Tracheal epithelial cell (primary cell): ENCODE data around the gene MFAP2. TPM values are rescaled to one million over a fixed set of nuclear protein-coding genes. Genes with fewer than 3 reads are reported as not detected.

Experiments
- total RNA-seq: library from RNA; depleted of rRNA; stranded (reverse); fragments of >200 nt; gene quantifications from 2 replicates; pipeline ENCODE4 v1.2.1, GENCODE V29; 2014

MFAP2 gene, protein sequence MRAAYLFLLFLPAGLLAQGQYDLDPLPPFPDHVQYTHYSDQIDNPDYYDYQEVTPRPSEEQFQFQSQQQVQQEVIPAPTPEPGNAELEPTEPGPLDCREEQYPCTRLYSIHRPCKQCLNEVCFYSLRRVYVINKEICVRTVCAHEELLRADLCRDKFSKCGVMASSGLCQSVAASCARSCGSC
- 6.4 and 22.4 TPM in 2 replicates for total RNA-seq

DNA sequence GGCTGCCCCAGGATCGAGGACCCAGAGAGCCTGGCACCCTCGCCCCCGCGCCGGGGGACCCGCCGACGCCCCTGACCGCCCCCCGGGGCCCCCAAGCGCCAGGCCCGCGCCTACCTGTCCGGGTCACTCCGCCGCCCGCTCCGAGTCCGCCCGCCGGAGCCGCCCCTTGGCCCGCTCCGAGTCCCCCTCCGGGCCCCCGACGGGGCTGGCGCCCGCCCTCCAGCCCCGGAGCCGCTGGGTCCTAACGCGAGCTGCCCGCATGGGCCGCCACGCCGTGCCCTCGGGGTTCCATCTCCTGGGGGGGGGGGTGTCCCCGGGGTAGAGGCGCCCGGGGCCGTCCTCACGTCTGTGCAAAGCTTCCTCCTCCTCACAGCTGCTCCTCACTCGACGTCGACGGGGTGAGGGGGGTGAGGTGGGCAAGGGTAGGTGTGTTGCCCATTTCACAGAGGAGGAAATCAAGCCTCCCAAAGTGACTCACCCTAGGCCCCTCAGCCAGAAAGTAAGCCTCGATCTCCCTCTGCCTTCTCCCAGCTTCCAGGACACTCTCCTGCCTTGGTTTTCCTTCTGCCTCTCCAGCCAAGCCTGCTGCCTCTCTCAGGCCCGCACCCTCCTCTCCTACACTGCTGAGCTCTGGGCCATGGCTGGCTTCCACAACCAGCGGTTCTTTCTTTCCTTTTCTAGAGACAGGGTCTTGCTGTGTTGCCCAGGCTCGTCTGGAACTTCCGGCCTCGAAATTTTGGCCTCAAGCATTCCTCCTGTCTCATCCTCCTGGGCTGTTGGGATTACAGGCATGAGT is at the start of gene MFAP2:
TSS of gene MFAP2 (minus strand) at position 148 of the 796 bp plus-strand sequence. CDS start 2,347 bp downstream, outside the sequence.

DNA sequence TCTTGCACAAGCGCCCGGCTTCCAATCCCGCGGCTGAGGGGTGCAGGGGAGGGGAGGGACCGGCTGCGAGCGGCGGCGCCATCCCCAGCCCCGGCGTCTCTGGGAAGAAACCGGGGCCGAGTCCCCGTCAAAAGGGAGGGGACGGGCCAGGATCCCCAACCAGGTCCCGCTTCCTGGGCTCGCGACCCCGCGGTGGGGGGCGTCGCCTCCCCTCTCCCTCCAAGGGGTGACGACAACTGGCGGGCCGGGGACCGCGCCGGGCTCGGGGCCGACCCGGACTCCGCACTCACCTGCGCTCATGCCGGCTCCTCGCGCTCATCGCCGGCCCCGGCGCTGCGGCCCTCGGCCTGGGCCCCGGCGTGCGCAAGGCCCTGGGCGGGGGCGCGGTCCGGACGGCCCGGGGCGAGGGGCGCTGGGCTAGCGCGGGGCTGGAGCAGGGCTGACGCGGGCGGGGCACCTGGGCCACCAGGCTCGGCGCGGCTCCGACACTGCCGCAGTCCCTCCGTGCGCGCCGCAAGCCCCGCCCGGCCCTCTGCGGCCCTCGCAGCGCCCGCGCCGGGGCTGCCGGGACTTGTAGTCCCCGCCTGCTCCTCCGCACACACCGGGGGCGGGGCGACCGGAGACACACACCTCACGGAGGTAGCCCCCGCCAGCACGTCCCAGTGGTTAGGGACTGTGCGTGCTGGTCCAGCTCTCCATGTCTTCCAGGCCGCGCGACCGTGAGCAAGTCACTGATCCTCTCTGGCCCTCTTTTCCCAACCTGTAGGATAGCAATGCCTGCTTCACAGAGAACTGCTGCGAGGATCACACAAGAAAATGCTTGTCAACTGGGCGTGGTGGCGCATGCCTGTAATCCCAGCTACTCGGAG is 31.3 kb upstream of the MFAP2 start, which contains the start of gene ATP13A2:
TSS of gene ATP13A2 (minus strand) at position 490 of the 869 bp plus-strand sequence. CDS start at position 300, 190 bp downstream.

Other genes with a start within 250 kb of the MFAP2 start
- under 0.01 TPM in 2 replicates for gene RNU1-4, start 240.1 kb downstream of the MFAP2 start, total RNA-seq
- gene RNU1-2, start 84.6 kb downstream of the MFAP2 start, total RNA-seq: under 0.01 TPM in 2 replicates
- gene CROCC, start 58.7 kb downstream of the MFAP2 start, total RNA-seq: 6.0 and 22.0 TPM in 2 replicates
- 68.8 and 74.0 TPM in 2 replicates for gene ATP13A2, start 31.3 kb upstream of the MFAP2 start, total RNA-seq
- gene SDHB, start 73.4 kb upstream of the MFAP2 start, total RNA-seq: 186 and 229 TPM in 2 replicates
- gene PADI2, start 138.8 kb upstream of the MFAP2 start, total RNA-seq: 0.85 and 25.5 TPM in 2 replicates
- 5.5 and 6.5 TPM in 2 replicates for gene PADI1, start 224.5 kb upstream of the MFAP2 start, total RNA-seq